GM21786 (cell line): ENCODE data around the gene CAPN11.

Experiments
- ATAC-seq: cut with Tn5 transposase; IDR thresholded peaks from one replicate; pipeline ENCODE4 v1.9.1; 2021; ENCODE audit not compliant: unreplicated experiment

The CAPN11 gene

DNA sequence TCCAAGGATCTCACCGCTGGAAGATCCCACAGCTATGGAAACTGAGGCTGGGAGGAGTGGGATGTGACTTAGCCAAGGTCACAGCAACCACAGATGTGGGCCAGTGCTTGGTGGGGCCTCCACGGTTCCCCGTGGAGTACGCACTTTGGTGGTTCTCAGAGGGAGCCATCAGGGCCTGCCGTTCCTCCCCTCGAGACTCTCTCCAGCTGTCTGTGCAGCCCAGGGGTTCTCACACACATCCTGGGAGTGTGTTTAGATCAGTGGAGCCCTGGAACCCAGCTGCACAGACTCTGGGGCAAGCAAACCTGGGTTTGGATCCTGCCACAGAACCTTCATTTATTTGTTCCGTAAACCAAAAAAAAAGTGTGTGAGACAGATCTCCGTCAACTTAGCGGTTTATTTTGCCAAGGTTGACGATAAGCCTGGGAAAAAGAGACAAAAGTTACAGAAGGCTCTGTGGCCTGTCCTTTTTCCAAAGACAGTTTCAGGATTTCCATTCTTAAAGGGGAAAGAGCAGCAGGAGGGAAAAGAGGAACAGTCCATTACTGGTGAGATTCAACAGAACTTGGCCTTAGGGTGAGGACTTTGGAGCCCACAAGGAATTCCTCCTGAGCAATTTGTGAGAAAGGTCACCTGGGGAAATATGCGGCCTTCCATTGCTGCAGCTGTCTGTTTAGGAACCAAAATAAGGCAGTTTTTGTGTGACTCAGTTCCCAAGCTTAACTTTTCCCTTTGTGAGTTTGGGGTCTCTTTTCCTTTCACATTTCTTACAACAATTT, 44.5 kb downstream of the CAPN11 start:
- no peak for ATAC-seq

GRCh38 chr6:44203955-44204354, 45.3 kb downstream of the CAPN11 start:
- ATAC-seq = no peak

GRCh38 chr6:44207966-44208365, 49.3 kb downstream of the CAPN11 start:
- no peak for ATAC-seq

- no peak for ATAC-seq
These were observed 52.7 kb downstream of the CAPN11 start for GRCh38 chr6:44211284-44211683.

DNA sequence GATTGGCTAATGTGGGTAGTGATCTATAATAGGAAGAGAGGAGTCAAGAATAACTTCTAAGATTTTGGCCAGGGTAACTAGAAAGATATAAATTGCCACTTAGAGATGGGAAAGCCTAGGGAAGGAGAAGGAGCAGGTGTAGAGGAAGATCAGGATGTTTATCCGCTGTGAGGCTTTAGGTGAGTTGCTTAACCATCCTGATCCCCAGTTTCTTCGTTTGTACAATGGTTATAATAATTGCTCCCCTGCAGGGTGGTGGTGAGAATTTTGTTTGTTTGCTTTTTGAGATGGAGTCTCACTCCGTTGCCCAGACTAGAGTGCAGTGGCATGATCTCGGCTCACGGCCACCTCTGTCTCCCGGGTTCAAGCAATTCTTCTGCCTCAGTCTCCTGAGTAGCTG, 55.7 kb downstream of the CAPN11 start:
- no peak for ATAC-seq

DNA sequence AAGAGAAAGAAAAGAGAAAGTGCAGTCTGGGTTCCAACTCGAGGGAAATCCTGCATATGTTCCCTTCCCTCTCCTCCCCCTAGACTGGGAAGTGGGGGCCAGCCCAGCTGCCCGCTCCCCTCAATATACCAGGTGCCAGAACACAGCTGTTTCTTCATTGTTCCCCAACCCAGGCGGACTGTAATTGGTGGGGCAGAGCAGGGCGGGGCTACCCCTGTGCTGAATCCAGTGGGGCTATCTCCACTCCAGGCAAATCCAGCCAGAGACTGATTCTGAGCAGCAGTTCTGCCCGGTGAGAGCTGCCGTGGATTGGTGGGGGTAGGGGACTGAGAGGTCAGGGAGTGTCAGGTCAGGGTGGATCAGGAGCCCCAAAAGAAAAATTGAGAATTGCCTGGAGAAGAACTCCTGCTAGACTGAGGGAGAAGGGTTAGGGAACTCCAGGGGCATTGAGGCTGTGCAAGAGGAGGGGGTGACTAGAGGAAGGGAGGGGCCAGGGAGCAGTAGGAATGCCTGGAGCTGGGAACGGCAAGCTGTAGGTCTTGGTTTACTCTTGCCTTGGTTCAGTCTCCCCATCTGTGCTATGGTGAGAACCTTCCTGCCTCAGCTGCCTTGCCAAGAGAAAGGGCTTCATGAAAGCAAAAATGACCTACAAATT, 58.2 kb downstream of the CAPN11 start, which contains the start of gene MYMX:
Gene MYMX (plus strand): TSS at position 250 of the 655 bp plus-strand sequence. CDS start 546 bp downstream, outside the sequence.
- no peak for ATAC-seq

DNA sequence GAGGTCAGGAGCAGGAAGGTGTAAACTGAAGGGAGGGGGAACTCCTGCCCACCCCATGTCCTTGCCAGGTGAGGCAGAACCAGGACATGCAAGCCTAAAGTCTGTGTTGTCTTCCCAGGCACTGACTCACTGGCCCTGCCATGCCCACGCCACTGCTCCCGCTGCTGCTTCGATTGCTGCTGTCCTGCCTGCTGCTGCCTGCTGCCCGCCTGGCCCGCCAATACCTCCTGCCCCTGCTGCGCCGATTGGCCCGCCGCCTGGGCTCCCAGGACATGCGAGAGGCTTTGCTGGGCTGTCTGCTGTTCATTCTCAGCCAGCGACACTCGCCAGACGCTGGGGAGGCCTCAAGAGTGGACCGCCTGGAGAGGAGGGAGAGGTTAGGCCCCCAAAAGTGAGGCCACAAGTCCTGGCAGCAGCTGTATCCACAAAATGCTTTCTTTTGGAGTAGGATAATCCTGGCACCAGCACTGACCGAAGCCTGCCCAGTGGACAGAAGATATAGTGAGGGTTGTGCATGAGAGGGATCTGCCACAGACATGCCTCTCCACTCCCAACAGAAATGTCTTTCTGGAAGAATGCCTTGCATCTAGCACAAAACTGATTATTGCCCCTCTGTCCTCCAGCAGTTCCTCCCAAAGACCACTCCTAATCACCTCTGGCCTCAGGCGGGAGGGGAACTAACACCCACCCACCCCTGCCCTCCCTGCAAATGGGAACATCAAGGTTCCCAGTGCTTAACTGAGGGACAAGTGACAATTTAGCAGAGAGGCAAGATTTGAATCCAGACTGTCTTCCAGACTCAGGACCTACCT, 58.9 kb downstream of the CAPN11 start:
- ATAC-seq = no peak

DNA sequence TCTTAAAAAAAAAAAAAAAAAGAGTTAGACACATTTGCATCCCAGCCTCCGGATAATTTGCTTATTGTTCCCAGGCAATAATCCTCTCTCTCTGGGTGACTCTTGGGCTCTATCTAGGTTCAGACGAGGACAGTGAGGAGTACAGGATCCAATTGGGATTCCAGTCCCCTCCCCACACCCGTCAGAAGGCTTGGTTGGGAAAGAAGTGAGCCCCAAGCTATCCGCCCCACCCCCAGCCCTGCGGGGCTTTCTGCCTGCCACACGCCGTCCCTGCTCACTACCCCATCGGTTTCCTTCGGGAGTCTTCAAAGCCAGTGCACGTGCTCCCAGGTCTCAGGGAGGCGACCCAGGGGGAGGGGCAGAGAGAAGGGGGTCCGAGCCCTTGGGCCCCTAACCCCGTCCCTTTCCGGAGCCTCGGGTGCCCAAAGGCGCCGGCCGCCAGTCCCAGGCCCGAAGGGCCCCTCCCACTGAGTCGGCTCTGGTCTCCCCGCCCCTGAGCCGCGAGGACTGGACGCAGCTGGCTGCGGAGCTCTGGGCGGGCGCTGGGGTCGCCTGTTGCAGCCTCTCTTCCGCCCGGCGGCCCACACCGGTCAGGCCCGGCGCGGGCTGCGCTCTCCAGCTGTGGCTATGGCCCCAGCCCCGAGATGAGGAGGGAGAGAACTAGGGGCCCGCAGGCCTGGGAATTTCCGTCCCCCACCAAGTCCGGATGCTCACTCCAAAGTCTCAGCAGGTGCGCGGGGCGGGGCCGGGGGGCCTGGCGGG, 60.6 kb downstream of the CAPN11 start:
- peak; percentile 39 for ATAC-seq

DNA sequence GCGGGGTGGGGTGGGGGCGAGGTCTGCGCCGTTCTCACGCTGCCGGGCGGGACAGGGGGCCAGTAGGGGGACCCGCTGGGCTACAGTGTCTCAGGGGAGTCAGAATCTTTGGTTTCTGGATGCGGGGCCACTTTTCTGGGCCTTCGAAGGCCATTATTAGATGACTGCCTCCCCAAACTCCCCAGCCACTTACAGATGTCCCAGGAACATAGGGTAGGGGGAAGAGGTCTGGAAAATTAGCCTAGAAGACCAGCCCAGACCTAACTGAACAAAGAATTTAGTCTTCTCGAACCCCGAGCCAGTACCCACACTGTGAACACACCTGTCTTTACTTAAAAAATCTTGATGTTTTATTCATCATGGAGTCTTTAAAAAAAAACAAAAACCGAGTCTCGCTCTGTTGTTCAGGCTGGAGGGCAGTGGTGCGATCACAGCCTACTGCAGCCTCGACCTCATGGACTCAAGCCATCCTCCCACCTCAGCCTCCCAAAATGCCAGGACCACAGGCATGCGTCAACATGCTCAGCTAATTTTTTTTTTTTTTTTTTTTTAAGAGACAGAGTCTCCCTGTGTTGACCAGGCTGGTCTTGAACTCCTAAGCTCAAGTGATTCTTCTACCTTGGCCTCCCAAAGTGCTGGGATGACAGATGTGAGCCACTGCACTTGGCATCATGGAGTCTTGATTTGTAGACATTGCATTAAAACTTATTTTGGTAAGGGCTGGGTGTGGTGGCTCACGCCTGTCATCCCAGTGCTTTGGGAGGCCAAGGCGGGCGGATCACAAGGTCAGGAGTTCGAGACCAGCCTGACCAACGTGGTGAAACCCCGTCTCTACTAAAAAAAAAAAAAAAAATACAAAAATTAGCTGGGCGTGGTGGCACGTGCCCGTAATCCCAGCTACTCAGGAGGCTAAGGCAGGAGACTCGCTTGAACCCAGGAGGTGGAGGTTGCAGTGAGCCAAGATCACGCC, 61.5 kb downstream of the CAPN11 start:
- ATAC-seq = no peak

GRCh38 chr6:44220913-44221290, 62.3 kb downstream of the CAPN11 start:
- no peak for ATAC-seq

- ATAC-seq = peak; percentile 36
These were observed 62.8 kb downstream of the CAPN11 start for GRCh38 chr6:44221291-44221960.

DNA sequence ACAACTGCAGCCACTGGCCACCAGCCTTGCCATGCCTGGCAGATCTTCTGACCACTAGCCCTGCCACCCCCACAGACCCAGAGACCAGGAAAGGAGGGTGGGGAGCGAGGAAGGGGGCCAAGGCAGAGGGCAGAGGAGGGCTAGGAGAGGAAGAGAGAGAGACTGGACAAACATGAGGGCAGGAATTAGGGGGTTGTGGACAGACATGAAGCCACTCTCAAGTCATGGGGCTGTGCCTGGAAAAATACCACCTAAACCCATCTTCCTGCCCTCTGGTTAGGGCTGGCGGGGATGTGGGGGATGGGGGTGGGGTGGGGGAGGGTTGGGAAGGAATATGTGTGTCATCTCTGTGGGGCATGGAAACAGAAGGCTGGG, 63.3 kb downstream of the CAPN11 start:
- no peak for ATAC-seq

- peak; percentile 4 for ATAC-seq
These were observed 64.1 kb downstream of the CAPN11 start for GRCh38 chr6:44222486-44223318.

- peak; percentile 33 for ATAC-seq
These were observed 64.9 kb downstream of the CAPN11 start, which contains the start of gene SLC29A1 for GRCh38 chr6:44223319-44224028. SLC29A1 (plus strand) TSS chr6:44223595; CDS start chr6:44227314, 3,719 bp downstream.

DNA sequence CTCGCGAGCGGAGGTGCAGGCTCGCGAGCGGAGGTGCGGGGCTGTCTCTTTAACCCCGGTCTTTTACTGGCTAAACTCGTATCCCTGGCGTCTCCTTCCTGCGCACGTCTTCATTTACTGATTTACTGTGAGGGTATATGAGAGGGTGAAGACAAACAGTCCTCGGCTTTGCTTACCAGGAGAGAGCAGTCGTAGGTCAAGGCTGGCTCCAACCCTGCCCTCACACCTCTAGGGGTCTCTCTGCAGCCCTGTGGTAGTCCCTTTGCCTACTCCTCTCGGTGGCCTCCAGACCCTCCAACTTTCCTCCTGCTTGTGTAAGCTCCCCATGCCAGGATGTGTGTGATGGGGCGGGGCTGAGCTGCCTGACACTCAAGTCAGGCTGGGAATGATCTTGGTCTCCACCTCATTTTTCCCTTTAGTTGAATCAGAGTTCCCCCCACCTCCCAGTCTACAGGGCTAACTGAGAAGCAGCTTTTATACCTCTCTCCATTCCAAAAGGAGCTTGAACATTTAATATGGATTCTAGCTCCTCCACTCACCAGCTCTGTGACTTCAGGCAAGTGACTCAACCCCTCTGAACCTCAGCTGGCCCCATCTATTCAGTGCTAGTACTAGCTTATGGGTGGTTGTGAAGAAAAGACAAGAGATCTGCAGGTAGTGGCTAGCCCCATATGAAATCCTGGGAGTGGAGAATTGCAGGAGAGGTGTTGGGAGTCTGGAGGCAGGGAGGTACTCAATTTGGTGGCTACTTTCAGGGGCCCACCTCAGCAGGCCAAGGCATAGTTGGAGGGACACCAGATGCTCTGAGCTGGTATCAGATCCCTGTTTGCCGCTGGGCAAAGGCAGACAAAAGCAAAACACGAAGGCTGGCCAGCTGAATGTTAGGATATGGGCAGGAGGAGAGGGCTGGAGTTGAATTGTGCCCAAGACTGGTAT, 65.7 kb downstream of the CAPN11 start:
- no peak for ATAC-seq

GRCh38 chr6:44224965-44225305, 66.3 kb downstream of the CAPN11 start:
- ATAC-seq = no peak
